ENCODE data around the gene DICER1.

DNA sequence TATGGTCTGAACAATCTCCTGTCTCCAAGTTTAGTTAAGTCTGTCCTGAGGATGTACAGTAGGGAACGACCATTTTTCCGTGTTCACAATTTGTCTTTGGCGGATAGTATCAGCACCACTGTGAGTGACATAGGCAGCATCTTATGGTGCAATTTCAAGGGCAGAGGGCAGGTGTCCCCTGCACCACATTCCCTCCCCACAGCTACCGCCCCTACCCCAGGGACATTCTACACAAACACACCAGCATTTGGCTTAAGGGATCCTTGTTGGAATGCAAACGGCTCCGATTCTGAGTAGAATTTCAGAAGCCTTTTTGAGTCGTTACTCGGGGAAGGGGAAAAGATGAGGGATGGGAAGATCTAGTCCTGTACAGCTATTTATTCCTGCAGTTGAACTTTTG lies 25.1 kb upstream of the DICER1 start:
- TF ChIP-seq, protein P1, sequence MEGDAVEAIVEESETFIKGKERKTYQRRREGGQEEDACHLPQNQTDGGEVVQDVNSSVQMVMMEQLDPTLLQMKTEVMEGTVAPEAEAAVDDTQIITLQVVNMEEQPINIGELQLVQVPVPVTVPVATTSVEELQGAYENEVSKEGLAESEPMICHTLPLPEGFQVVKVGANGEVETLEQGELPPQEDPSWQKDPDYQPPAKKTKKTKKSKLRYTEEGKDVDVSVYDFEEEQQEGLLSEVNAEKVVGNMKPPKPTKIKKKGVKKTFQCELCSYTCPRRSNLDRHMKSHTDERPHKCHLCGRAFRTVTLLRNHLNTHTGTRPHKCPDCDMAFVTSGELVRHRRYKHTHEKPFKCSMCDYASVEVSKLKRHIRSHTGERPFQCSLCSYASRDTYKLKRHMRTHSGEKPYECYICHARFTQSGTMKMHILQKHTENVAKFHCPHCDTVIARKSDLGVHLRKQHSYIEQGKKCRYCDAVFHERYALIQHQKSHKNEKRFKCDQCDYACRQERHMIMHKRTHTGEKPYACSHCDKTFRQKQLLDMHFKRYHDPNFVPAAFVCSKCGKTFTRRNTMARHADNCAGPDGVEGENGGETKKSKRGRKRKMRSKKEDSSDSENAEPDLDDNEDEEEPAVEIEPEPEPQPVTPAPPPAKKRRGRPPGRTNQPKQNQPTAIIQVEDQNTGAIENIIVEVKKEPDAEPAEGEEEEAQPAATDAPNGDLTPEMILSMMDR (conservative IDR thresholded peaks at IDR 0.05 in 1 of 2, IDR thresholded peaks at IDR 0.05 in 1 of 2; ENCODE audit: extremely low read depth in 1 of 2, insufficient read depth in 1 of 2, low read depth in 1 of 2, low read length in 2 of 2): no peak
- TF ChIP-seq EZH2 (IDR thresholded peaks at IDR 0.05; ENCODE audit: borderline replicate concordance, low read length): no peak

All from mammary epithelial cell (primary cell).